ENCODE measurements around the gene C16orf89.
"Not testable (repeated sequence)": the region's sequence is repeated elsewhere in the genome, so short reads cannot be mapped to it uniquely, and the experiment has no call there.

DNA sequence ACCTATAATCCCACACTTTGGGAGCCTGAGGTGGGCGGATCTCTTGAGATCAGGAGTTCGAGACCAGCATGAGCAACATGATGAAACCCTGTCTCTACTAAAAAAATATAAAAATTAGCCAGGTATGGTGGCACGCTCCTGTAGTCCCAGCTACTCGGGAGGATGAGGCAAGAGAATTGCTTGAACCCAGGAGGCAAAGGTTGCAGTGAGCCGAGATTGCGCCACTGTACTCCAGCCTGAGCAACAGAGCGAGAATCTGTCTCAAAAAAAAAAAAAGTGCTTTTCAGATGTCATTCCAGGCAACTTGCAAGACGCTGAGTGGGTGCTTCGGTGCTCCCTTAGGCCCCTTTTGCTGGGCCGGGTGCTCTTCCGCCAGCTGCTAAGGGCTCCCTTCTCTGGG lies 21.2 kb downstream of the C16orf89 start:
- TF ChIP-seq, protein P1, sequence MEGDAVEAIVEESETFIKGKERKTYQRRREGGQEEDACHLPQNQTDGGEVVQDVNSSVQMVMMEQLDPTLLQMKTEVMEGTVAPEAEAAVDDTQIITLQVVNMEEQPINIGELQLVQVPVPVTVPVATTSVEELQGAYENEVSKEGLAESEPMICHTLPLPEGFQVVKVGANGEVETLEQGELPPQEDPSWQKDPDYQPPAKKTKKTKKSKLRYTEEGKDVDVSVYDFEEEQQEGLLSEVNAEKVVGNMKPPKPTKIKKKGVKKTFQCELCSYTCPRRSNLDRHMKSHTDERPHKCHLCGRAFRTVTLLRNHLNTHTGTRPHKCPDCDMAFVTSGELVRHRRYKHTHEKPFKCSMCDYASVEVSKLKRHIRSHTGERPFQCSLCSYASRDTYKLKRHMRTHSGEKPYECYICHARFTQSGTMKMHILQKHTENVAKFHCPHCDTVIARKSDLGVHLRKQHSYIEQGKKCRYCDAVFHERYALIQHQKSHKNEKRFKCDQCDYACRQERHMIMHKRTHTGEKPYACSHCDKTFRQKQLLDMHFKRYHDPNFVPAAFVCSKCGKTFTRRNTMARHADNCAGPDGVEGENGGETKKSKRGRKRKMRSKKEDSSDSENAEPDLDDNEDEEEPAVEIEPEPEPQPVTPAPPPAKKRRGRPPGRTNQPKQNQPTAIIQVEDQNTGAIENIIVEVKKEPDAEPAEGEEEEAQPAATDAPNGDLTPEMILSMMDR (IDR thresholded peaks at IDR 0.05; ENCODE audit: borderline replicate concordance, extremely low read depth, low read length, poor library complexity, severe bottlenecking), result not testable (repeated sequence)
- TF ChIP-seq EZH2 (IDR thresholded peaks at IDR 0.05; ENCODE audit: borderline replicate concordance, low read depth, low read length, severe bottlenecking), result not testable (repeated sequence)
